Stimulated activated CD4-positive, alpha-beta T cell treated with anti-CD3 and anti-CD28 coated beads, Interleukin-1b, Interleukin-23, amount 100 ng/mL, for 48 hours (primary cell): ENCODE measurements around the gene ABCA4.

Experiments
- DNase-seq: peaks from one replicate; pipeline ENCODE4 v3.0.0-alpha.2; 2020

ABCA4 gene

GRCh38 chr1:94104127-94104684 is 16.7 kb downstream of the ABCA4 start:
- no peak for DNase-seq

- DNase-seq, result no peak
Observed at GRCh38 chr1:94103608-94104007, 17.3 kb downstream of the ABCA4 start.

GRCh38 chr1:94101613-94102525 is 19.1 kb downstream of the ABCA4 start:
- no peak for DNase-seq

GRCh38 chr1:94100785-94101612 is 19.9 kb downstream of the ABCA4 start:
- no peak for DNase-seq

GRCh38 chr1:94100129-94100784 is 20.7 kb downstream of the ABCA4 start:
- DNase-seq, result no peak

GRCh38 chr1:94099303-94099702 is 21.6 kb downstream of the ABCA4 start:
- DNase-seq, result no peak

- DNase-seq, result no peak
Observed at GRCh38 chr1:94098585-94099111, 22.3 kb downstream of the ABCA4 start.

GRCh38 chr1:94096797-94097549 is 24.0 kb downstream of the ABCA4 start:
- DNase-seq, result no peak

- no peak for DNase-seq
Observed at GRCh38 chr1:94095744-94096469, 25.0 kb downstream of the ABCA4 start.

GRCh38 chr1:94095112-94095637 is 25.8 kb downstream of the ABCA4 start:
- no peak for DNase-seq

GRCh38 chr1:94094469-94095111 is 26.4 kb downstream of the ABCA4 start:
- no peak for DNase-seq

GRCh38 chr1:94093996-94094395 is 27.0 kb downstream of the ABCA4 start:
- no peak for DNase-seq

- DNase-seq, result no peak
Observed at GRCh38 chr1:94093396-94093795, 27.6 kb downstream of the ABCA4 start.

- no peak for DNase-seq
Observed at GRCh38 chr1:94092210-94092613, 28.7 kb downstream of the ABCA4 start.

- DNase-seq, result no peak
Observed at GRCh38 chr1:94090761-94091160, 30.2 kb downstream of the ABCA4 start.

GRCh38 chr1:94087193-94087592 is 33.8 kb downstream of the ABCA4 start:
- DNase-seq, result no peak

GRCh38 chr1:94084547-94084946 is 36.4 kb downstream of the ABCA4 start:
- DNase-seq, result no peak

GRCh38 chr1:94084085-94084484 is 36.9 kb downstream of the ABCA4 start:
- DNase-seq, result no peak

GRCh38 chr1:94083681-94084080 is 37.3 kb downstream of the ABCA4 start:
- no peak for DNase-seq

GRCh38 chr1:94081566-94082344 is 39.2 kb downstream of the ABCA4 start:
- DNase-seq, result no peak
